ENCODE measurements around the gene ERG.

The ERG gene

GRCh38 chr21:38350684-38351083, 147.6 kb downstream of the ERG start:
- no peaks in the 10 kb centered on the region for H3K36me3 ChIP-seq (ENCODE audit: control insufficient read depth, insufficient read depth, low read length)
- peaks cover 8% of the 10 kb centered on the region for H3K4me1 ChIP-seq (ENCODE audit: control insufficient read depth, insufficient read depth, low read length)
- 94 to 98% methylated on average over 3 of the region's 3 CpGs for WGBS, 2 experiments
- no peaks in the 10 kb centered on the region for H3K27me3 ChIP-seq (ENCODE audit: control insufficient read depth, insufficient read depth, low read length, poor library complexity, severe bottlenecking)
- no peak overlapping the region for H3K4me3 ChIP-seq (ENCODE audit: insufficient read depth, low read depth, low read length)
- H3K27ac ChIP-seq (ENCODE audit: insufficient read depth, low read depth, low read length, poor library complexity, severe bottlenecking), result no peak overlapping the region
- no peaks in the 10 kb centered on the region for H3K9me3 ChIP-seq (ENCODE audit: control insufficient read depth, low read length)

GRCh38 chr21:38349977-38350376, 148.3 kb downstream of the ERG start:
- H3K4me3 ChIP-seq (ENCODE audit: insufficient read depth, low read depth, low read length), result no peak overlapping the region
- no peaks in the 10 kb centered on the region for H3K36me3 ChIP-seq (ENCODE audit: control insufficient read depth, insufficient read depth, low read length)
- no peaks in the 10 kb centered on the region for H3K27me3 ChIP-seq (ENCODE audit: control insufficient read depth, insufficient read depth, low read length, poor library complexity, severe bottlenecking)
- H3K27ac ChIP-seq (ENCODE audit: insufficient read depth, low read depth, low read length, poor library complexity, severe bottlenecking), result no peak overlapping the region
- no peaks in the 10 kb centered on the region for H3K9me3 ChIP-seq (ENCODE audit: control insufficient read depth, low read length)
- WGBS, 2 experiments, result 97 to 100% methylated on average over 2 of the region's 2 CpGs
- peaks cover 8% of the 10 kb centered on the region for H3K4me1 ChIP-seq (ENCODE audit: control insufficient read depth, insufficient read depth, low read length)

- 86 to 89% methylated on average over 10 of the region's 10 CpGs for WGBS, 2 experiments
- no peaks in the 10 kb centered on the region for H3K27me3 ChIP-seq (ENCODE audit: control insufficient read depth, insufficient read depth, low read length, poor library complexity, severe bottlenecking)
- H3K4me3 ChIP-seq (ENCODE audit: insufficient read depth, low read depth, low read length), result no peak overlapping the region
- no peaks in the 10 kb centered on the region for H3K36me3 ChIP-seq (ENCODE audit: control insufficient read depth, insufficient read depth, low read length)
- H3K4me1 ChIP-seq (ENCODE audit: control insufficient read depth, insufficient read depth, low read length), result peaks cover 8% of the 10 kb centered on the region
- H3K27ac ChIP-seq (ENCODE audit: insufficient read depth, low read depth, low read length, poor library complexity, severe bottlenecking), result no peak overlapping the region
- H3K9me3 ChIP-seq (ENCODE audit: control insufficient read depth, low read length), result no peaks in the 10 kb centered on the region
Observed at GRCh38 chr21:38349111-38349746, 149.0 kb downstream of the ERG start.

GRCh38 chr21:38346286-38346685, 152.0 kb downstream of the ERG start:
- no peak overlapping the region for H3K27ac ChIP-seq (ENCODE audit: insufficient read depth, low read depth, low read length, poor library complexity, severe bottlenecking)
- no peaks in the 10 kb centered on the region for H3K36me3 ChIP-seq (ENCODE audit: control insufficient read depth, insufficient read depth, low read length)
- no peaks in the 10 kb centered on the region for H3K9me3 ChIP-seq (ENCODE audit: control insufficient read depth, low read length)
- no peak overlapping the region for H3K4me3 ChIP-seq (ENCODE audit: insufficient read depth, low read depth, low read length)
- 91 to 92% methylated on average over 5 of the region's 5 CpGs for WGBS, 2 experiments
- peaks cover 3% of the 10 kb centered on the region for H3K4me1 ChIP-seq (ENCODE audit: control insufficient read depth, insufficient read depth, low read length)
- H3K27me3 ChIP-seq (ENCODE audit: control insufficient read depth, insufficient read depth, low read length, poor library complexity, severe bottlenecking), result no peaks in the 10 kb centered on the region

GRCh38 chr21:38343691-38344090, 154.6 kb downstream of the ERG start:
- Histone ChIP-seq H3K27ac (ENCODE audit: insufficient read depth, low read depth, low read length, poor library complexity, severe bottlenecking) (no peak overlapping the region), H3K4me1 (ENCODE audit: control insufficient read depth, insufficient read depth, low read length) (no peaks in the 10 kb centered on the region), H3K9me3 (ENCODE audit: control insufficient read depth, low read length) (no peaks in the 10 kb centered on the region), H3K27me3 (ENCODE audit: control insufficient read depth, insufficient read depth, low read length, poor library complexity, severe bottlenecking) (no peaks in the 10 kb centered on the region), H3K36me3 (ENCODE audit: control insufficient read depth, insufficient read depth, low read length) (no peaks in the 10 kb centered on the region), H3K4me3 (ENCODE audit: insufficient read depth, low read depth, low read length) (no peak overlapping the region)
- 92 to 95% methylated on average over 6 of the region's 6 CpGs for WGBS, 2 experiments

GRCh38 chr21:38342739-38343138, 155.5 kb downstream of the ERG start:
- H3K9me3 ChIP-seq (ENCODE audit: control insufficient read depth, low read length), result no peaks in the 10 kb centered on the region
- no peaks in the 10 kb centered on the region for H3K36me3 ChIP-seq (ENCODE audit: control insufficient read depth, insufficient read depth, low read length)
- H3K4me1 ChIP-seq (ENCODE audit: control insufficient read depth, insufficient read depth, low read length), result no peaks in the 10 kb centered on the region
- 75 to 94% methylated on average over 1 of the region's 1 CpG for WGBS, 2 experiments
- H3K4me3 ChIP-seq (ENCODE audit: insufficient read depth, low read depth, low read length), result no peak overlapping the region
- no peaks in the 10 kb centered on the region for H3K27me3 ChIP-seq (ENCODE audit: control insufficient read depth, insufficient read depth, low read length, poor library complexity, severe bottlenecking)
- H3K27ac ChIP-seq (ENCODE audit: insufficient read depth, low read depth, low read length, poor library complexity, severe bottlenecking), result no peak overlapping the region

- no peak overlapping the region for H3K4me3 ChIP-seq (ENCODE audit: insufficient read depth, low read depth, low read length)
Observed at GRCh38 chr21:38341546-38342012, 156.7 kb downstream of the ERG start.

GRCh38 chr21:38340131-38340530, 158.1 kb downstream of the ERG start:
- H3K9me3 ChIP-seq (ENCODE audit: control insufficient read depth, low read length), result no peaks in the 10 kb centered on the region
- H3K27me3 ChIP-seq (ENCODE audit: control insufficient read depth, insufficient read depth, low read length, poor library complexity, severe bottlenecking), result no peaks in the 10 kb centered on the region
- H3K36me3 ChIP-seq (ENCODE audit: control insufficient read depth, insufficient read depth, low read length), result no peaks in the 10 kb centered on the region
- no peak overlapping the region for H3K27ac ChIP-seq (ENCODE audit: insufficient read depth, low read depth, low read length, poor library complexity, severe bottlenecking)
- H3K4me1 ChIP-seq (ENCODE audit: control insufficient read depth, insufficient read depth, low read length), result no peaks in the 10 kb centered on the region
- no peak overlapping the region for H3K4me3 ChIP-seq (ENCODE audit: insufficient read depth, low read depth, low read length)
- 91 to 92% methylated on average over 4 of the region's 4 CpGs for WGBS, 2 experiments

More at GRCh38 chr21:38341546-38342012, 156.7 kb downstream of the ERG start:
- Histone ChIP-seq H3K4me1 (ENCODE audit: control insufficient read depth, insufficient read depth, low read length) (no peaks in the 10 kb centered on the region), H3K9me3 (ENCODE audit: control insufficient read depth, low read length) (no peaks in the 10 kb centered on the region), H3K27ac (ENCODE audit: insufficient read depth, low read depth, low read length, poor library complexity, severe bottlenecking) (no peak overlapping the region), H3K36me3 (ENCODE audit: control insufficient read depth, insufficient read depth, low read length) (no peaks in the 10 kb centered on the region), H3K27me3 (ENCODE audit: control insufficient read depth, insufficient read depth, low read length, poor library complexity, severe bottlenecking) (no peaks in the 10 kb centered on the region)
- 90 to 92% methylated on average over 5 of the region's 5 CpGs for WGBS, 2 experiments

GRCh38 chr21:38337793-38338192, 160.5 kb downstream of the ERG start:
- WGBS, 2 experiments, result 92 to 99% methylated on average over 5 of the region's 5 CpGs
- Histone ChIP-seq H3K9me3 (ENCODE audit: control insufficient read depth, low read length) (no peaks in the 10 kb centered on the region), H3K27ac (ENCODE audit: insufficient read depth, low read depth, low read length, poor library complexity, severe bottlenecking) (no peak overlapping the region), H3K27me3 (ENCODE audit: control insufficient read depth, insufficient read depth, low read length, poor library complexity, severe bottlenecking) (no peaks in the 10 kb centered on the region), H3K4me1 (ENCODE audit: control insufficient read depth, insufficient read depth, low read length) (no peaks in the 10 kb centered on the region), H3K36me3 (ENCODE audit: control insufficient read depth, insufficient read depth, low read length) (no peaks in the 10 kb centered on the region), H3K4me3 (ENCODE audit: insufficient read depth, low read depth, low read length) (no peak overlapping the region)

- H3K36me3 ChIP-seq (ENCODE audit: control insufficient read depth, insufficient read depth, low read length), result no peaks in the 10 kb centered on the region
- no peak overlapping the region for H3K4me3 ChIP-seq (ENCODE audit: insufficient read depth, low read depth, low read length)
- no peaks in the 10 kb centered on the region for H3K27me3 ChIP-seq (ENCODE audit: control insufficient read depth, insufficient read depth, low read length, poor library complexity, severe bottlenecking)
- H3K9me3 ChIP-seq (ENCODE audit: control insufficient read depth, low read length), result no peaks in the 10 kb centered on the region
- no peak overlapping the region for H3K27ac ChIP-seq (ENCODE audit: insufficient read depth, low read depth, low read length, poor library complexity, severe bottlenecking)
- no peaks in the 10 kb centered on the region for H3K4me1 ChIP-seq (ENCODE audit: control insufficient read depth, insufficient read depth, low read length)
- WGBS, 2 experiments, result 93 to 94% methylated on average over 7 to 8 of the region's 8 CpGs
Observed at GRCh38 chr21:38334866-38335265, 163.4 kb downstream of the ERG start.
